ENCODE measurements around the gene PSMD8.
"Not testable (repeated sequence)": the region's sequence is repeated elsewhere in the genome, so short reads cannot be mapped to it uniquely, and the experiment has no call there.

PSMD8 gene

GRCh38 chr19:38362076-38362945, 12.1 kb upstream of the PSMD8 start:
- peak; percentile 18 to 64 (median 40) for DNase-seq

- DNase-seq = not testable (repeated sequence)
These were observed 11.3 kb upstream of the PSMD8 start for GRCh38 chr19:38362946-38363688.

- DNase-seq = no peak
These were observed 7.3 kb upstream of the PSMD8 start for GRCh38 chr19:38367041-38367440.

- DNase-seq = no peak
These were observed 4.8 kb upstream of the PSMD8 start for GRCh38 chr19:38369584-38369983.

GRCh38 chr19:38370299-38370698, 4.1 kb upstream of the PSMD8 start:
- no peak for DNase-seq

- DNase-seq = no peak
These were observed 3.3 kb upstream of the PSMD8 start for GRCh38 chr19:38371081-38371480.

GRCh38 chr19:38373907-38374331, 452 bp upstream of the PSMD8 start:
- DNase-seq = no peak

GRCh38 chr19:38375098-38375493, 725 bp downstream of the PSMD8 start:
- no peak for DNase-seq

- no peak for DNase-seq
These were observed 1.4 kb downstream of the PSMD8 start for GRCh38 chr19:38375748-38376147.

GRCh38 chr19:38376576-38376975, 2.2 kb downstream of the PSMD8 start:
- DNase-seq = no peak

- no peak for DNase-seq
These were observed 2.7 kb downstream of the PSMD8 start for GRCh38 chr19:38377052-38377451.

- no peak for DNase-seq
These were observed 4.5 kb downstream of the PSMD8 start for GRCh38 chr19:38378866-38379265.

GRCh38 chr19:38381138-38381537, 6.8 kb downstream of the PSMD8 start:
- DNase-seq = no peak

GRCh38 chr19:38383184-38383583, 8.8 kb downstream of the PSMD8 start:
- no peak for DNase-seq

GRCh38 chr19:38383743-38384142, 9.4 kb downstream of the PSMD8 start:
- DNase-seq = no peak

GRCh38 chr19:38384209-38385027, 10.0 kb downstream of the PSMD8 start:
- no peak for DNase-seq

GRCh38 chr19:38385057-38385803, 10.9 kb downstream of the PSMD8 start:
- no peak for DNase-seq

- no peak for DNase-seq
These were observed 11.5 kb downstream of the PSMD8 start for GRCh38 chr19:38385804-38386257.

GRCh38 chr19:38386300-38386970, 12.1 kb downstream of the PSMD8 start:
- DNase-seq = no peak

GRCh38 chr19:38386971-38387549, 12.7 kb downstream of the PSMD8 start:
- no peak for DNase-seq

Data from activated CD4-positive, CD25-positive, alpha-beta regulatory T cell (primary cell).